HG02884 (cell line): ENCODE data around the gene GYPB.
"Not testable (repeated sequence)": the region's sequence is repeated elsewhere in the genome, so short reads cannot be mapped to it uniquely, and the experiment has no call there.

Experiments
- ATAC-seq: cut with Tn5 transposase; IDR thresholded peaks from one replicate; pipeline ENCODE4 v1.9.1; 2021; ENCODE audit warnings: mild to moderate bottlenecking, moderate library complexity; ENCODE audit not compliant: unreplicated experiment

The GYPB gene

GRCh38 chr4:143950185-143950584, 69.0 kb downstream of the GYPB start:
- not testable (repeated sequence) for ATAC-seq

DNA sequence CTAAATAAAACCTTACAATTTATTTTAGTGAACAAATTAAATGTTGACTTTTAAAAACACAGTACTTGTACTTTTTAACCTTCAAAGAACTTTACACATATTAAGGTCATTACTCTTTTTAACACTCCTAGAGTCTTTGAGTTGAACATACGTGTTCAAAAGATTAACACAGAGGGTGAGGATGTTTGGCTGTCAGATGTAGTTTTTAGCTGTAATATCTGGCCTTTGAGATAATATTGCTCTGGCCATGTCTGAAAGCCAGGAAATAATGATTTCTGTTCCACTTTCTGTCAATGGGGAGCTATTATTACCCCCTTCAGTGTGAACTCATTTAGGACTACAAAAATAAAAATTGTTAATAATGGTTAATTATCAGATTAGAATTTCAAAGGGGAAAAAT, 71.7 kb downstream of the GYPB start:
- not testable (repeated sequence) for ATAC-seq
